ENCODE data around the gene SLC26A9.

- TF ChIP-seq RFX5 (IDR thresholded peaks at IDR 0.05; ENCODE audit: low read depth, low read length) (no peak), CHD1 (IDR thresholded peaks at IDR 0.05; ENCODE audit: low read depth, low read length) (no peak), POLR2A (IDR thresholded peaks at IDR 0.05; ENCODE audit: low read depth, low read length) (no peak), CTCF (conservative IDR thresholded peaks at IDR 0.05; ENCODE audit: low read depth, low read length) (no peak), SMC3 (IDR thresholded peaks at IDR 0.05; ENCODE audit: low read depth, low read length) (no peak), RAD21 (IDR thresholded peaks at IDR 0.05; ENCODE audit: low read length) (no peak), RCOR1 (IDR thresholded peaks at IDR 0.05; ENCODE audit: insufficient replicate concordance, low read length) (no peak)
Observed at GRCh38 chr1:205930799-205931281, 12.4 kb downstream of the SLC26A9 start.
